ENCODE data around the gene DHRS13.

- TF ChIP-seq EZH2 (IDR thresholded peaks at IDR 0.05; ENCODE audit: low read length) = no peak
- TF ChIP-seq, protein P1, sequence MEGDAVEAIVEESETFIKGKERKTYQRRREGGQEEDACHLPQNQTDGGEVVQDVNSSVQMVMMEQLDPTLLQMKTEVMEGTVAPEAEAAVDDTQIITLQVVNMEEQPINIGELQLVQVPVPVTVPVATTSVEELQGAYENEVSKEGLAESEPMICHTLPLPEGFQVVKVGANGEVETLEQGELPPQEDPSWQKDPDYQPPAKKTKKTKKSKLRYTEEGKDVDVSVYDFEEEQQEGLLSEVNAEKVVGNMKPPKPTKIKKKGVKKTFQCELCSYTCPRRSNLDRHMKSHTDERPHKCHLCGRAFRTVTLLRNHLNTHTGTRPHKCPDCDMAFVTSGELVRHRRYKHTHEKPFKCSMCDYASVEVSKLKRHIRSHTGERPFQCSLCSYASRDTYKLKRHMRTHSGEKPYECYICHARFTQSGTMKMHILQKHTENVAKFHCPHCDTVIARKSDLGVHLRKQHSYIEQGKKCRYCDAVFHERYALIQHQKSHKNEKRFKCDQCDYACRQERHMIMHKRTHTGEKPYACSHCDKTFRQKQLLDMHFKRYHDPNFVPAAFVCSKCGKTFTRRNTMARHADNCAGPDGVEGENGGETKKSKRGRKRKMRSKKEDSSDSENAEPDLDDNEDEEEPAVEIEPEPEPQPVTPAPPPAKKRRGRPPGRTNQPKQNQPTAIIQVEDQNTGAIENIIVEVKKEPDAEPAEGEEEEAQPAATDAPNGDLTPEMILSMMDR (optimal IDR thresholded peaks at IDR 0.05 in 1 of 3, IDR thresholded peaks at IDR 0.05 in 1 of 3, conservative IDR thresholded peaks at IDR 0.05 in 1 of 3; ENCODE audit: extremely low read depth in 1 of 3, insufficient read depth in 2 of 3, low read length in 3 of 3) = no peak
Measured at GRCh38 chr17:28889996-28890395, 12.9 kb downstream of the DHRS13 start.

Data from keratinocyte (primary cell).